LNCaP clone FGC (cell line): ENCODE measurements around the gene PCDHGA8.
A peak's percentile ranks its signal among the peaks of the same experiment; 100 is the strongest.
"Not testable (repeated sequence)": the region's sequence is repeated elsewhere in the genome, so short reads cannot be mapped to it uniquely, and the experiment has no call there.

Experiments used
- DNase-seq: peaks from one replicate; pipeline ENCODE4 v3.0.0-alpha.2; 2011; ENCODE audit warnings: low read depth
- H3K4me3 ChIP-seq: 2 replicates; pipeline ENCODE4 v1.5.1; 2011; ENCODE audit warnings: mild to moderate bottlenecking, low read depth, low read length, control low read depth
- TF ChIP-seq, protein P1 (sequence below): IDR thresholded peaks from 2 replicates; pipeline ENCODE4 v1.5.1; 2012; ENCODE audit warnings: mild to moderate bottlenecking; ENCODE audit not compliant: control insufficient read depth, insufficient read depth; ENCODE audit errors: extremely low read depth

The PCDHGA8 gene

DNA sequence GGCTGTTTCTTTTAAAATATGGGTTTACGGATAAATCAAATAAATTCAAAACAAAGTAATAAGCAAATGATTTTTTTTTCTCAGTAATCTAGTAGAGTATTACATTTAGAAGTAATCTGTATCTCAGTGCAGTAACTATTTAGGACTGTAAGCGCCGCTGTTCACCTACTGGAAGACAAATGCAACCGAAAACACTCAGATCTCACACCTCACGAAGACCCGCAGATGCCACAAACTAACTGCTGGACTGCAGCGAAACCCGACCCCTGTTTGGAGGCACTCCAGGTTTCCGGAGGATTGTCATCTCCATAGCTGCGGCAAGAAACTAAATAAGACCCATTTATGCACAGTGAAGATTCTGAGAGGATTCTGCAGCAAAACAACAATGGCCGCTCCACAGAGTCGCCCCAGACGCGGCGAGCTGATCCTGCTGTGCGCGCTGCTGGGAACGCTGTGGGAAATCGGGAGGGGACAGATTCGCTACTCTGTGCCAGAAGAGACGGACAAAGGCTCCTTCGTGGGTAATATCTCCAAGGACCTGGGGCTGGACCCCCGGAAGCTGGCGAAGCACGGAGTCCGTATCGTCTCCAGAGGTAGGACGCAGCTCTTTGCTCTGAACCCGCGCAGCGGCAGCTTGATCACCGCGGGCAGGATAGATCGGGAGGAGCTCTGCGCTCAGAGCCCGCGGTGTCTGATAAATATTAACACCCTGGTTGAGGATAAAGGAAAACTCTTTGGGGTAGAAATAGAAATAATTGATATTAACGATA is at the start of gene PCDHGA8:
TSS of gene PCDHGA8 (plus strand) at position 205 of the 770 bp plus-strand sequence. CDS start at position 386, 181 bp downstream.
- TF ChIP-seq, protein P1, sequence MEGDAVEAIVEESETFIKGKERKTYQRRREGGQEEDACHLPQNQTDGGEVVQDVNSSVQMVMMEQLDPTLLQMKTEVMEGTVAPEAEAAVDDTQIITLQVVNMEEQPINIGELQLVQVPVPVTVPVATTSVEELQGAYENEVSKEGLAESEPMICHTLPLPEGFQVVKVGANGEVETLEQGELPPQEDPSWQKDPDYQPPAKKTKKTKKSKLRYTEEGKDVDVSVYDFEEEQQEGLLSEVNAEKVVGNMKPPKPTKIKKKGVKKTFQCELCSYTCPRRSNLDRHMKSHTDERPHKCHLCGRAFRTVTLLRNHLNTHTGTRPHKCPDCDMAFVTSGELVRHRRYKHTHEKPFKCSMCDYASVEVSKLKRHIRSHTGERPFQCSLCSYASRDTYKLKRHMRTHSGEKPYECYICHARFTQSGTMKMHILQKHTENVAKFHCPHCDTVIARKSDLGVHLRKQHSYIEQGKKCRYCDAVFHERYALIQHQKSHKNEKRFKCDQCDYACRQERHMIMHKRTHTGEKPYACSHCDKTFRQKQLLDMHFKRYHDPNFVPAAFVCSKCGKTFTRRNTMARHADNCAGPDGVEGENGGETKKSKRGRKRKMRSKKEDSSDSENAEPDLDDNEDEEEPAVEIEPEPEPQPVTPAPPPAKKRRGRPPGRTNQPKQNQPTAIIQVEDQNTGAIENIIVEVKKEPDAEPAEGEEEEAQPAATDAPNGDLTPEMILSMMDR, result peak; percentile 38
- no peak for DNase-seq
- H3K4me3 ChIP-seq, result peak within 1 kb of the TSS; percentile 46

DNA sequence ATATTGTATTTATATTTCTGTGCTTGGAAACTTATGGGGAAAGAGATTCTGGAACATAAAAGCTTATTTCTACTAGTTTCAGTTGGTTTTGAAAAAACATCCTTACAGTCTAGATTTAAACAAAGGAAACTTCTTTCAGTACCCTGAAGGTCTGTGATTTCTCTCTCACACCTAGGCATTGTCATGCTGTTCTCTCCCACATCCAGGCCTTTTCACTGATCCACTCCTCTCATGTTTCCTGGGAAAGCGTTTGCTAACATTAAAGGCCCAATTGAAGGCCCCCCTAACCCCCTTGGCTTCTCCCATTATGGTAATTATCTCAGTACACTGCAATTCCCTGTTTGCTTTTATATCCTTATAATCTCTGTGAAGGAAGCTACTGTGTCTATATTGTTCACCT is 49.7 kb upstream of the PCDHGA8 start:
- H3K4me3 ChIP-seq, result no peak overlapping the region
- TF ChIP-seq, protein P1, result no peak
- DNase-seq, result no peak

DNA sequence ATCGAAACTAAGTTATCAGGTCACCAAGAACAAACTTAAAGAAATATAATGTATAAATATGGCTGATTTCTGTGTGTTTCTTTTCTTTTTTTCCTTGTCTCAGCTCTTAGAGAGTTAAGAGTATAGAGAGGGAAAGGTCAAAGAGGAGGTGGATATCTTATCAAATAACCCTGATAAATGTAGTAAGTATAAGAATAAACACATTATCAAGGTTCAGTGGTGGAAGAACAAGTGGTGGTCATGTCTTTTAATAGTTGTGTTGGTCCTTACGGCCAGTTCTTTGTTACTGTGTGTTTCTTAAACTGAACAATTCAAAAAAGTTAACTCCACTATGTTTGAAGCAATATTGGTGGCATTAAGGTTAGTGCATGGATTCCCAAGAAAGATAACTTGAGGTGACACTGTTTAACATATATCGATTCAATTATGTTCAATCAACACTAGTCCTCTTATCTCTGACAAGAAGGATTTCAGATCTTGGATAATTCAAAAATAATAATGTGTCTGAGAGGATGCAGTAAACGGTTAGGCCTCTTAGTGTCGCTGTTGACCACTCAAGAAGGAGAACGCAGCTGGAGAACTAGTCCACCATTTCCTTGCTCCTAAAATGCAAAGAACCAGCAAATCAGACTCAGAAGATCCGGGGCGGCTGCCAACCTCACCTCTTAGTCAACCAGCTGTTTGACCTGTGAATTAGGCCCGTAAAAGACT is 49.0 kb upstream of the PCDHGA8 start, which contains the start of gene PCDHGA3:
TSS of gene PCDHGA3 (plus strand) at position 588 of the 711 bp plus-strand sequence. CDS start 205 bp downstream, outside the sequence.
- TF ChIP-seq, protein P1, result peak; percentile 59
- DNase-seq, result peak; percentile 39
- peak within 1 kb of the TSS; percentile 53 for H3K4me3 ChIP-seq

DNA sequence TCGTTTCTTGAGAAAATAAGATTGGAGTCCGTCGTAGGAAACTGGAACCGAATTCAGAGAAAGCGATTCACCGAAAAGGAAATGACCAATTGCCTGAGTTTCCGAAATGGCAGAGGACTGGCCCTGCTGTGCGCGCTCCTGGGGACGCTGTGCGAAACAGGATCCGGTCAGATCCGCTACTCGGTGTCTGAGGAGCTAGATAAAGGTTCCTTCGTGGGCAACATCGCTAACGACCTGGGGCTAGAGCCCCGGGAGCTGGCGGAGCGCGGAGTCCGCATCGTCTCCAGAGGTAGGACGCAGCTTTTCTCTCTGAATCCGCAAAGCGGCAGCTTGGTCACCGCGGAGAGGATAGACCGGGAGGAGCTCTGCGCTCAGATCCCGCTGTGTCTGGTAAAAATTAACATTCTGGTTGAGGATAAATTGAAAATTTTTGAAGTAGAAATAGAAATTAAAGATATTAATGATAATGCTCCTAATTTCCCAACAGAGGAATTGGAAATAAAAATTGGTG is 48.4 kb upstream of the PCDHGA8 start:
- H3K4me3 ChIP-seq, result peak overlapping the region; percentile 53
- no peak for DNase-seq
- TF ChIP-seq, protein P1, result no peak

DNA sequence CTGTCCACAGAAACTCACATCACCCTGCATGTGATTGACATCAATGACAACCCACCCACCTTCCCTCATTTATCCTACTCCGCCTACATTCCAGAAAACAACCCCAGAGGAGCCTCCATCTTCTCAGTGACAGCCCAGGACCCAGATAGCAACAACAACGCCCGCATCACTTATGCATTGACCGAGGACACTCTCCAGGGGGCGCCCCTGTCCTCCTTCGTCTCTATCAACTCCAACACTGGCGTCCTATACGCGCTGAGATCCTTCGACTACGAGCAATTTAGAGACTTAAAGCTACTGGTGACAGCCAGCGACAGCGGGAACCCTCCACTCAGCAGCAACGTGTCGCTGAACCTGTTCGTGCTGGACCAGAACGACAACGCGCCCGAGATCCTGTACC is 47.1 kb upstream of the PCDHGA8 start:
- no peak for DNase-seq
- TF ChIP-seq, protein P1, result no peak
- H3K4me3 ChIP-seq, result no peak overlapping the region

DNA sequence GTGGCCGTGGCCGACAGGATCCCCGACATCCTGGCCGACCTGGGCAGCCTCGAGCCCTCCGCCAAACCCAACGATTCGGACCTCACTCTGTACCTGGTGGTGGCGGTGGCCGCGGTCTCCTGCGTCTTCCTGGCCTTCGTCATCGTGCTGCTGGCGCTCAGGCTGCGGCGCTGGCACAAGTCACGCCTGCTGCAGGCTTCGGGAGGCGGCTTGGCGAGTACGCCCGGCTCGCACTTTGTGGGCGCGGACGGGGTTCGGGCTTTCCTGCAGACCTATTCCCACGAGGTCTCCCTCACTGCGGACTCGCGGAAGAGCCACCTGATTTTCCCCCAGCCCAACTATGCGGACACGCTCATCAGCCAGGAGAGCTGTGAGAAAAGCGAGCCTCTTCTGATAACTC is 46.4 kb upstream of the PCDHGA8 start:
- DNase-seq, result not testable (repeated sequence)

DNA sequence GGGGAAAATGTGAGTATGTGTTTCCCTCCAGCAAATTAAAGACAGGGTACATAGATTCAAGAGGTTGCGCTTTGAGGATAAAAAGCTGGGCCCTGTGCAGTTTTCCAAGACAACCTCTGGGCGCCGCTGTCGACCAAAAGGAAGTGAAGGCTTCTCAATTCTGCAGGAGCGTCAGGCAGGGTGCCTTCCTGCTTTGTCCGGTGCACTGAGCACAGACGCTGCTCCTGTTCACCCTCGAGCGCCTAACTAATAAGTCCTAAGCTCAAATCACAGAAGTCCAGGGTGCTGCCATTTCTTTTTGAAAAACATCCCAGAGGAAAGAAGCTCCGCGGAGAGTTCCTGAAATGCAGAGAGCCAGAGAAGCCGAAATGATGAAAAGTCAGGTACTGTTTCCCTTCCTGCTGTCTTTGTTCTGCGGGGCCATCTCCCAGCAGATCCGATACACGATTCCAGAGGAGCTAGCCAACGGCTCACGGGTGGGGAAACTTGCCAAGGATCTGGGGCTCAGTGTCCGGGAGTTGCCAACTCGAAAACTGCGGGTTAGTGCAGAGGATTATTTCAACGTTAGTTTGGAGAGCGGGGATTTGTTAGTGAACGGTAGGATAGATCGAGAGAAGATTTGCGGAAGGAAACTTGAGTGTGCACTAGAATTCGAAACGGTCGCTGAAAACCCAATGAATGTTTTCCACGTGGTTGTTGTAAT is 42.4 kb upstream of the PCDHGA8 start, which contains the start of gene PCDHGB1:
TSS of gene PCDHGB1 (plus strand) at position 183 of the 703 bp plus-strand sequence. CDS start at position 345, 162 bp downstream.
- peak within 1 kb of the TSS; percentile 66 for H3K4me3 ChIP-seq
- TF ChIP-seq, protein P1, result peak; percentile 78
- DNase-seq, result peak; percentile 73

More for the DNA sequence above, 46.4 kb upstream of the PCDHGA8 start:
- not testable (repeated sequence) for H3K4me3 ChIP-seq
